Left lung (tissue), 10 donors: Measurements from ENCODE around the gene C22orf39. TPM values are rescaled to one million over a fixed set of nuclear protein-coding genes. Genes with fewer than 3 reads are reported as not detected.

ENCODE experiments used
- ATAC-seq: fragments of 200-7000 bp; cut with Tn5 transposase; one replicate; pipeline ENCODE4 v1.9.1; 2020; ENCODE audit warnings: moderate library complexity
- DNase-seq, 4 donors: peaks; one replicate each; pipeline ENCODE4 v3.0.0-alpha.2; 2013 to 2020
- H3K27ac ChIP-seq, 2 donors: fragments of 200-600 bp; sonication (generic) in 1 of 2; one replicate each; pipeline versions ENCODE4 v1.5.0 to v1.8.0; 2020 to 2021
- H3K27me3 ChIP-seq, 2 donors: fragments of 200-600 bp; sonication (generic) in 1 of 2; one replicate each; pipeline versions ENCODE4 v1.5.0 to v1.8.0; 2020 to 2021
- H3K36me3 ChIP-seq, 2 donors: fragments of 200-600 bp; sonication (generic) in 1 of 2; one replicate each; pipeline versions ENCODE4 v1.5.0 to v1.8.0; 2020 to 2021
- H3K4me1 ChIP-seq, 2 donors: fragments of 200-600 bp; one replicate each; pipeline ENCODE4 v1.8.0; 2021
- H3K4me3 ChIP-seq, 2 donors: fragments of 200-600 bp; sonication (generic) in 1 of 2; one replicate each; pipeline versions ENCODE4 v1.5.0 to v1.8.0; 2020 to 2021; ENCODE audit warnings: mild to moderate bottlenecking in 1 of 2
- H3K9me3 ChIP-seq, 2 donors: fragments of 200-600 bp; sonication (generic) in 1 of 2; one replicate each; pipeline versions ENCODE4 v1.5.0 to v1.8.0; 2020 to 2021
- CTCF ChIP-seq, 2 donors: fragments of 200-600 bp; sonication (generic) in 1 of 2; IDR thresholded peaks; one replicate each; pipeline versions ENCODE4 v1.5.0 to v1.8.0; 2021; ENCODE audit warnings: antibody characterized with exemption in 2 of 2
- intact Hi-C, 2 donors: fragments of 100-400 bp; cut with DNase I; formaldehyde crosslinking; loops; one replicate each; pipeline versions ENCODE4 v1.11.2 to v1.14.2; 2022
- polyA plus RNA-seq, 6 donors: library from polyadenylated mRNA; unstranded; fragments of 120-200 nt; gene quantifications; one replicate each; pipeline ENCODE4 v1.2.1, GENCODE V29; 2013; ENCODE audit not compliant: insufficient read length in 6 of 6
- total RNA-seq, 2 donors: library from RNA; stranded (reverse); fragmentation: NEBNext Ultra II Directional; extraction: Animal tissue kit (Norgen Biotek cat#: 25700); gene quantifications; one replicate each; pipeline ENCODE4 v1.2.1, GENCODE V29; 2021
- donor health status: DM: no; HTN: yes; CAD: no.
- donor health status: DM: no; HTN: no; CAD: no.

The C22orf39 gene
- total and polyA plus RNA-seq, 8 donors, result 30.1 to 42.9 (median 37.1) TPM

DNA sequence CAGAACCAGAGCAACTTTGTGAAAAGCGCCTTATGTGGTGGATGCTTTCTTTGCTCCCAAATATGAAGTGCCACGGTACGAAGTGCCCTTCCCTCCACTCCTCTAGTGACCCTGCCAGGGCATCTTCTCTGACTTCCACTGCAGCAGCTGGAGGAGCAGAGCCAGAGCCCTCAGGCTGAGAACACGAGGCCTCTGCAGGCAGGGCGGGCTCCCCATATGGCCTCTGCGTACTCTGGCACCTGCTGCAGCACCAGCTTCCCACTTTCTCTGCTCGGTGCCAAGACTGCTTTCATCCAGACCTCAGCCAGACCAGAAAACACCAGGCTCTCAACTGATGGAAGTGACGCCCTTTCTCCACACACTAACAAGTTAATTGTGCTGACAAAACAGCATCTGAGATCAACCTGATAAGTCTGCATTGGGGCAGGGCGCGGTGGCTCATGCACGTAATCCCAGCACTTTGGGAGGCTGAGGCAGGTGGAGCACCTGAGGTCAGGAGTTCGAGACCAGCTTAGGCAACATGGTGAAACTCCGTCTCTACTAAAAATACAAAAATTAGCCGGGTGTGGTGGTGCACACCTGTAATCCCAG, 18.7 kb upstream of the C22orf39 start:
- H3K27ac ChIP-seq, result no peak overlapping the region
- DNase-seq (no peak), ATAC-seq (no peak)
- H3K9me3 ChIP-seq, result no peaks in the 10 kb centered on the region
- TF ChIP-seq CTCF (IDR thresholded peaks at IDR 0.05), result no peak
- intact Hi-C loops, result no loop called here
- no peaks in the 10 kb centered on the region for H3K4me1 ChIP-seq
- H3K27me3 ChIP-seq, result no peaks in the 10 kb centered on the region
- peaks cover 0 to 100% of the 10 kb centered on the region in 2 donors for H3K36me3 ChIP-seq
- H3K4me3 ChIP-seq, result no peak overlapping the region

- H3K9me3 ChIP-seq, result no peaks in the 10 kb centered on the region
- no peak for TF ChIP-seq CTCF (IDR thresholded peaks at IDR 0.05)
- H3K4me3 ChIP-seq, result no peak overlapping the region
- DNase-seq (no peak), ATAC-seq (no peak)
- H3K27me3 ChIP-seq, result no peaks in the 10 kb centered on the region
- no peak overlapping the region for H3K27ac ChIP-seq
- intact Hi-C loops, result no loop called here
- H3K4me1 ChIP-seq, result no peaks in the 10 kb centered on the region
- H3K36me3 ChIP-seq, result peaks cover 0 to 99% of the 10 kb centered on the region in 2 donors
These were observed 17.5 kb upstream of the C22orf39 start for GRCh38 chr22:19464975-19465374.

- Histone ChIP-seq H3K4me1 (no peaks in the 10 kb centered on the region), H3K36me3 (peaks cover 0 to 99% of the 10 kb centered on the region in 2 donors), H3K27ac (no peak overlapping the region), H3K9me3 (no peaks in the 10 kb centered on the region), H3K4me3 (no peak overlapping the region), H3K27me3 (no peaks in the 10 kb centered on the region)
- no peak for ATAC-seq
- intact Hi-C loops, result no loop called here
- TF ChIP-seq CTCF (IDR thresholded peaks at IDR 0.05), result no peak
- DNase-seq, result no peak
These were observed 17.0 kb upstream of the C22orf39 start for GRCh38 chr22:19464546-19464945.

DNA sequence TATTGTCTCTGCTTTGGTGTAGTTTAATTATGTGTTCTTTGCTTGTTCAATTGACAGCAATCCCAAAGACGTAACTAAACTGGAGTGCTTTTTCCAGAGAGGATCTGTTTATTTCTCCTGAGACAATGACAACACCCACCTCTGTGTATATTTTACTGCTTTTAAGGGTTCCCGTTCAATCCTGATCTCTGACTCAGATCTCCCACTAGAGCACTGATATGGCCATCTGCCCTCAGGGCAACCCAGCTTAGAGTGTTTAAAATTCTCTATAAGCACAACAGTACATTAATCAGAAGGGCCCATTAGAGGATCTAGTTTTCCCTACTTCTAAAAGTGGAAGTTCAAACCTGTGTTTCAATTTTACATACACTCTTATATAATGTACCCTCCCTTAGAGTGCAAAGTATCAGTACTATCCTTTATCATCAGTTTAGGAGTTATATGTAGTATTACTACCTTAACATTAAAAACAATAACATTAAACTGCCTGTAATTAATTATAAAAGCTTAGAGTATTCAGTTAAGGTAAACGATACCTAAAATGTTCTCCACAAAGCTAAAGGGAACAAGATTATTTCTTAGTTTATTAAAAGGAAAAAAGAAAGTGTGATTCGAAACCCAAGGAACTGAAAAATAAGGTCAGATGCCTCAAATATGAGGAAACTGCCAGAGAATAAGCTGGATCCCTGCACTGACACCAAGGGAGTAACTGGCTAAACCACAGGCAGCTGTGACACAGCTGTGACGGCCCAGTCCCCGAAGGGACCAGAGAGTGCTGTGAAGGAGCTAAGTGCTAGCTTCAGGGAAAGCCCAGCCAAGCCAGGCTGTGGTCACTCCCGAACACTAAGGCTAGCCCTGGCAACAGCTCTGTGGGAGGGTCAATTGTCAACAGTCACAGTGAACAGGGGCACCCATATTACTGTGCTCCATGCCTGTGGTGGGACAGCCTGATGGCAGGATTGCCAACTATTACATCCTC, 16.3 kb upstream of the C22orf39 start:
- DNase-seq (no peak), ATAC-seq (no peak)
- Histone ChIP-seq H3K4me1 (no peaks in the 10 kb centered on the region), H3K9me3 (no peaks in the 10 kb centered on the region), H3K36me3 (peaks cover 0 to 98% of the 10 kb centered on the region in 2 donors), H3K4me3 (no peak overlapping the region), H3K27me3 (no peaks in the 10 kb centered on the region), H3K27ac (no peak overlapping the region)
- intact Hi-C loops, result no loop called here
- no peak for TF ChIP-seq CTCF (IDR thresholded peaks at IDR 0.05)

DNA sequence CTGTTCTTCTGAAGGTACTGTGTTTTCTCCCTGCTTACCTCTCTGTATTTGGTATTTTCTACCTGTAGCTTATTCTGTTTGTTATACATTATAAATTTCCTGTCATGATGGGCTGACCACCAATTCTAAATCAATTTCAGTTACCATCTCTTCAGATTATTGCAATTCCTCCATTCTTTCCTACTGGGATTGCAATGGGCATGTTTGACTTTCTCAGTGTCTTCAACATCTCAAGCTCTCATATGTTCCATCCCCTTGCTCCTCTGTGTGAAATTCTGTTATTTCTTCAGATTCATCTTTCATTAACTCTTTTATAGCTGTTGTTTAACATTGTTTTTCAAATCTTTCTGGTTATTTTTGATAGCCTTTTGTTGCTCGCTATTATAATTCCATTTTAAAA, 15.5 kb upstream of the C22orf39 start:
- peaks cover 0 to 98% of the 10 kb centered on the region in 2 donors for H3K36me3 ChIP-seq
- DNase-seq (no peak), ATAC-seq (no peak)

More for the DNA sequence above, 15.5 kb upstream of the C22orf39 start:
- Histone ChIP-seq H3K9me3 (no peaks in the 10 kb centered on the region), H3K27me3 (no peaks in the 10 kb centered on the region), H3K4me3 (no peak overlapping the region), H3K4me1 (no peaks in the 10 kb centered on the region), H3K27ac (no peak overlapping the region)
- no peak for TF ChIP-seq CTCF (IDR thresholded peaks at IDR 0.05)
- intact Hi-C loops, result no loop called here
